OCI-M2 (cell line): ENCODE measurements around the gene EDN1.
"Not testable (repeated sequence)": the region's sequence is repeated elsewhere in the genome, so short reads cannot be mapped to it uniquely, and the experiment has no call there.

Experiments
- DNase-seq: peaks from one replicate; lab custom pipeline; 2025; ENCODE audit not compliant: unreplicated experiment; lab: John Stamatoyannopoulos, UW

EDN1 gene

GRCh38 chr6:12293931-12294807 lies 4.0 kb downstream of the EDN1 start:
- DNase-seq, result no peak

- no peak for DNase-seq
Measured at GRCh38 chr6:12294851-12295536, 4.8 kb downstream of the EDN1 start.

- no peak for DNase-seq
Measured at GRCh38 chr6:12295558-12296254, 5.5 kb downstream of the EDN1 start.

GRCh38 chr6:12296255-12296573 lies 6.1 kb downstream of the EDN1 start:
- no peak for DNase-seq

- DNase-seq, result no peak
Measured at GRCh38 chr6:12296604-12297003, 6.4 kb downstream of the EDN1 start.

- DNase-seq, result no peak
Measured at GRCh38 chr6:12297363-12298016, 7.3 kb downstream of the EDN1 start.

- DNase-seq, result no peak
Measured at GRCh38 chr6:12298017-12298978, 8.1 kb downstream of the EDN1 start.

GRCh38 chr6:12298995-12299394 lies 8.8 kb downstream of the EDN1 start:
- DNase-seq, result no peak

- DNase-seq, result no peak
Measured at GRCh38 chr6:12301018-12301417, 10.9 kb downstream of the EDN1 start.

- DNase-seq, result no peak
Measured at GRCh38 chr6:12304487-12304886, 14.3 kb downstream of the EDN1 start.

- no peak for DNase-seq
Measured at GRCh38 chr6:12309070-12309469, 18.9 kb downstream of the EDN1 start.

- DNase-seq, result no peak
Measured at GRCh38 chr6:12311106-12311505, 20.9 kb downstream of the EDN1 start.

GRCh38 chr6:12312736-12313135 lies 22.6 kb downstream of the EDN1 start:
- no peak for DNase-seq

- DNase-seq, result no peak
Measured at GRCh38 chr6:12313306-12313991, 23.3 kb downstream of the EDN1 start.

- no peak for DNase-seq
Measured at GRCh38 chr6:12313992-12314589, 23.9 kb downstream of the EDN1 start.

- no peak for DNase-seq
Measured at GRCh38 chr6:12314751-12315150, 24.6 kb downstream of the EDN1 start.

GRCh38 chr6:12315292-12316081 lies 25.3 kb downstream of the EDN1 start:
- no peak for DNase-seq

- DNase-seq, result no peak
Measured at GRCh38 chr6:12318749-12319148, 28.6 kb downstream of the EDN1 start.

- not testable (repeated sequence) for DNase-seq
Measured at GRCh38 chr6:12320074-12320473, 29.9 kb downstream of the EDN1 start.
